GM12878 (cell line): Measurements from ENCODE around the gene CIRBP.

Experiments
- EP300 ChIP-seq, 2 experiments: fragments of 150-350 bp in 1 of 2; IDR thresholded peaks; 2 replicates each; pipeline ENCODE4 v1.6.1; 2011 to 2012; ENCODE audit warnings: low read depth in 2 of 2, low read length in 2 of 2, borderline replicate concordance in 1 of 2, improper control_type of control experiment in 1 of 2, inconsistent platforms in 1 of 2; ENCODE audit not compliant: control insufficient read depth in 1 of 2
- MXI1 ChIP-seq: fragments of 150-350 bp; IDR thresholded peaks from 2 replicates; pipeline ENCODE4 v1.6.1; 2011; ENCODE audit warnings: low read depth, mild to moderate bottlenecking, inconsistent platforms, low read length, improper control_type of control experiment
- NFXL1 ChIP-seq: fragments of 450-650 bp; IDR thresholded peaks from 2 replicates; pipeline ENCODE4 v1.6.1; 2017; ENCODE audit warnings: antibody characterized with exemption, mild to moderate bottlenecking, borderline replicate concordance
- POLR2A ChIP-seq: IDR thresholded peaks from 2 replicates; pipeline ENCODE4 v1.6.1; 2011; ENCODE audit warnings: low read depth, mild to moderate bottlenecking, low read length
- RCOR1 ChIP-seq: conservative IDR thresholded peaks from 2 replicates; pipeline ENCODE4 v1.6.1; 2012; ENCODE audit warnings: low read depth, low read length, improper control_type of control experiment
- REST ChIP-seq: IDR thresholded peaks from 2 replicates; pipeline ENCODE4 v1.6.1; 2012; ENCODE audit warnings: mild to moderate bottlenecking, low read depth, low read length
- RFX5 ChIP-seq: IDR thresholded peaks from 2 replicates; pipeline ENCODE4 v1.6.1; 2011; ENCODE audit warnings: low read depth, low read length, improper control_type of control experiment
- SREBF1 ChIP-seq: IDR thresholded peaks from 2 replicates; pipeline ENCODE4 v1.6.1; 2012; ENCODE audit warnings: mild to moderate bottlenecking, low read length
- STAT1 ChIP-seq: fragments of 450-650 bp; conservative IDR thresholded peaks from 2 replicates; pipeline ENCODE4 v1.6.1; 2014; ENCODE audit warnings: antibody characterized with exemption, mild to moderate bottlenecking
- STAT3 ChIP-seq: IDR thresholded peaks from 2 replicates; pipeline ENCODE4 v1.6.1; 2011; ENCODE audit warnings: low read depth, low read length, improper control_type of control experiment
- USF1 ChIP-seq: IDR thresholded peaks from 2 replicates; pipeline ENCODE4 v1.6.1; 2011; ENCODE audit warnings: borderline replicate concordance, low read depth, mild to moderate bottlenecking, moderate library complexity, mixed read lengths, low read length; ENCODE audit not compliant: insufficient read depth; ENCODE audit errors: extremely low read length
- ZBED1 ChIP-seq: IDR thresholded peaks from 2 replicates; pipeline ENCODE4 v1.6.1; 2016; ENCODE audit warnings: borderline replicate concordance
- ZNF274 ChIP-seq: IDR thresholded peaks from one replicate; pipeline ENCODE4 v1.8.0; 2011; ENCODE audit not compliant: insufficient read length, insufficient read depth
- TF ChIP-seq, protein P1 (sequence below), 3 experiments: IDR thresholded peaks in 2 of 3; conservative IDR thresholded peaks in 1 of 3; 2 replicates each; pipeline ENCODE4 v1.5.1; 2011; ENCODE audit warnings: low read depth in 3 of 3, low read length in 3 of 3, mild to moderate bottlenecking in 3 of 3, control low read depth in 2 of 3, moderate library complexity in 2 of 3, inconsistent platforms in 1 of 3, mixed read lengths in 1 of 3; ENCODE audit not compliant: control insufficient read depth in 2 of 3, insufficient read depth in 1 of 3; ENCODE audit errors: extremely low read depth in 1 of 3

- TF ChIP-seq, protein P1, sequence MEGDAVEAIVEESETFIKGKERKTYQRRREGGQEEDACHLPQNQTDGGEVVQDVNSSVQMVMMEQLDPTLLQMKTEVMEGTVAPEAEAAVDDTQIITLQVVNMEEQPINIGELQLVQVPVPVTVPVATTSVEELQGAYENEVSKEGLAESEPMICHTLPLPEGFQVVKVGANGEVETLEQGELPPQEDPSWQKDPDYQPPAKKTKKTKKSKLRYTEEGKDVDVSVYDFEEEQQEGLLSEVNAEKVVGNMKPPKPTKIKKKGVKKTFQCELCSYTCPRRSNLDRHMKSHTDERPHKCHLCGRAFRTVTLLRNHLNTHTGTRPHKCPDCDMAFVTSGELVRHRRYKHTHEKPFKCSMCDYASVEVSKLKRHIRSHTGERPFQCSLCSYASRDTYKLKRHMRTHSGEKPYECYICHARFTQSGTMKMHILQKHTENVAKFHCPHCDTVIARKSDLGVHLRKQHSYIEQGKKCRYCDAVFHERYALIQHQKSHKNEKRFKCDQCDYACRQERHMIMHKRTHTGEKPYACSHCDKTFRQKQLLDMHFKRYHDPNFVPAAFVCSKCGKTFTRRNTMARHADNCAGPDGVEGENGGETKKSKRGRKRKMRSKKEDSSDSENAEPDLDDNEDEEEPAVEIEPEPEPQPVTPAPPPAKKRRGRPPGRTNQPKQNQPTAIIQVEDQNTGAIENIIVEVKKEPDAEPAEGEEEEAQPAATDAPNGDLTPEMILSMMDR (IDR thresholded peaks at IDR 0.05 in 2 of 3, conservative IDR thresholded peaks at IDR 0.05 in 1 of 3; ENCODE audit: control insufficient read depth in 2 of 3, extremely low read depth in 1 of 3, insufficient read depth in 1 of 3, low read depth in 3 of 3, low read length in 3 of 3) = no peak
- TF ChIP-seq NFXL1 (no peak), POLR2A (no peak), REST (no peak), ZNF274 (no peak), SREBF1 (no peak), USF1 (no peak), RFX5 (no peak), EP300 (IDR thresholded peaks at IDR 0.05; ENCODE audit: borderline replicate concordance in 1 of 2, control insufficient read depth in 1 of 2, low read depth in 2 of 2, low read length in 2 of 2) (no peak), MXI1 (no peak), STAT3 (no peak), ZBED1 (no peak), RCOR1 (no peak), STAT1 (no peak)
These were observed 1.5 kb upstream of the CIRBP start for GRCh38 chr19:1267477-1268225.
